Suprapubic skin (tissue), 4 donors: ENCODE data around the gene SLC51B. TPM values are rescaled to one million over a fixed set of nuclear protein-coding genes. Genes with fewer than 3 reads are reported as not detected.

Source experiments
- DNase-seq, 2 donors: peaks; one replicate each; pipeline ENCODE4 v3.0.0-alpha.2; 2019; ENCODE audit warnings: low spot score in 2 of 2
- H3K27ac ChIP-seq: fragments of 200-600 bp; sonication (generic); one replicate; pipeline ENCODE4 v1.5.1; 2019
- H3K27me3 ChIP-seq: fragments of 200-600 bp; sonication (generic); one replicate; pipeline ENCODE4 v1.5.1; 2019
- H3K36me3 ChIP-seq: fragments of 200-600 bp; sonication (generic); one replicate; pipeline ENCODE4 v1.5.1; 2019
- H3K4me1 ChIP-seq: fragments of 200-600 bp; sonication (generic); one replicate; pipeline ENCODE4 v1.5.1; 2019
- H3K4me3 ChIP-seq: fragments of 200-600 bp; sonication (generic); one replicate; pipeline ENCODE4 v1.5.1; 2019; ENCODE audit warnings: mild to moderate bottlenecking
- H3K9me3 ChIP-seq: fragments of 200-600 bp; sonication (generic); one replicate; pipeline ENCODE4 v1.5.1; 2019
- CTCF ChIP-seq, 2 donors: fragments of 200-600 bp in 1 of 2; fragments of 450-650 bp in 1 of 2; sonication (generic) in 1 of 2; IDR thresholded peaks; one replicate each; pipeline ENCODE4 v1.5.1; 2016 to 2019; ENCODE audit warnings: antibody characterized with exemption in 2 of 2, mild to moderate bottlenecking in 1 of 2, moderate library complexity in 1 of 2
- EP300 ChIP-seq: sonication (generic); formaldehyde crosslinking; IDR thresholded peaks from one replicate; pipeline ENCODE4 v1.6.1; 2017; ENCODE audit warnings: antibody characterized with exemption
- POLR2A ChIP-seq, 2 donors: fragments of 450-650 bp; IDR thresholded peaks; one replicate each; pipeline ENCODE4 v1.6.1; 2017; ENCODE audit warnings: antibody characterized with exemption in 2 of 2, mild to moderate bottlenecking in 2 of 2, moderate library complexity in 2 of 2
- POLR2AphosphoS5 ChIP-seq, 3 donors: sonication (generic); formaldehyde crosslinking; IDR thresholded peaks; one replicate each; pipeline ENCODE4 v1.6.1; 2017; ENCODE audit warnings: antibody characterized with exemption in 3 of 3
- WGBS: methylation state at CpG from one replicate; pipeline ENCODE4 v1.1.5; 2018; 5-methylcytosine and 5-hydroxymethylcytosine counted together
- total RNA-seq, 4 donors: library from RNA; depleted of rRNA; stranded (reverse); fragments of >200 nt; gene quantifications; one replicate each; pipeline ENCODE4 v1.1.0, GENCODE V29; 2016

Gene SLC51B
- total RNA-seq, 4 donors from 2014 or later = 0.60 TPM; not detected in 3

GRCh38 chr15:65055201-65055870, 10.1 kb downstream of the SLC51B start:
- TF ChIP-seq POLR2A (IDR thresholded peaks at IDR 0.05) (no peak), EP300 (no peak), CTCF (IDR thresholded peaks at IDR 0.05) (no peak), POLR2AphosphoS5 (IDR thresholded peaks at IDR 0.05) (no peak)
- H3K4me3 ChIP-seq = no peak overlapping the region
- WGBS = 48% methylated on average over 5 of the region's 6 CpGs
- H3K4me1 ChIP-seq = peaks cover 5% of the 10 kb centered on the region
- no peak for DNase-seq
- H3K27ac ChIP-seq = no peak overlapping the region
- peaks cover 2% of the 10 kb centered on the region for H3K36me3 ChIP-seq
- H3K27me3 ChIP-seq = no peaks in the 10 kb centered on the region
- H3K9me3 ChIP-seq = no peaks in the 10 kb centered on the region

- H3K36me3 ChIP-seq = peaks cover 2% of the 10 kb centered on the region
- H3K9me3 ChIP-seq = no peaks in the 10 kb centered on the region
- no peak overlapping the region for H3K4me3 ChIP-seq
- whole genome bisulfite sequencing = 80% methylated on average over 9 of the region's 9 CpGs
- H3K4me1 ChIP-seq = peaks cover 6% of the 10 kb centered on the region
- DNase-seq = no peak
- no peaks in the 10 kb centered on the region for H3K27me3 ChIP-seq
- TF ChIP-seq POLR2A (IDR thresholded peaks at IDR 0.05) (no peak), EP300 (no peak), CTCF (IDR thresholded peaks at IDR 0.05) (no peak), POLR2AphosphoS5 (IDR thresholded peaks at IDR 0.05) (no peak)
- H3K27ac ChIP-seq = no peak overlapping the region
Measured at GRCh38 chr15:65056106-65056505, 10.9 kb downstream of the SLC51B start.

GRCh38 chr15:65056868-65057548, 11.8 kb downstream of the SLC51B start:
- DNase-seq = peak in 1 of 2 donors; percentile 39
- H3K4me1 ChIP-seq = peaks cover 11% of the 10 kb centered on the region
- no peaks in the 10 kb centered on the region for H3K27me3 ChIP-seq
- H3K9me3 ChIP-seq = no peaks in the 10 kb centered on the region
- peaks cover 2% of the 10 kb centered on the region for H3K36me3 ChIP-seq
- WGBS = 76% methylated on average over 8 of the region's 8 CpGs
- no peak overlapping the region for H3K4me3 ChIP-seq
- TF ChIP-seq POLR2AphosphoS5 (IDR thresholded peaks at IDR 0.05) = no peak
- no peak for TF ChIP-seq EP300
- TF ChIP-seq CTCF (IDR thresholded peaks at IDR 0.05) = no peak
- no peak for TF ChIP-seq POLR2A (IDR thresholded peaks at IDR 0.05)
- H3K27ac ChIP-seq = no peak overlapping the region

GRCh38 chr15:65057549-65057940, 12.4 kb downstream of the SLC51B start:
- WGBS = 92% methylated on average over 8 of the region's 8 CpGs
- H3K9me3 ChIP-seq = no peaks in the 10 kb centered on the region
- no peaks in the 10 kb centered on the region for H3K27me3 ChIP-seq
- H3K4me3 ChIP-seq = no peak overlapping the region
- no peak for TF ChIP-seq POLR2A (IDR thresholded peaks at IDR 0.05)
- no peak for TF ChIP-seq EP300
- no peak for TF ChIP-seq POLR2AphosphoS5 (IDR thresholded peaks at IDR 0.05)
- H3K36me3 ChIP-seq = peaks cover 2% of the 10 kb centered on the region
- H3K27ac ChIP-seq = no peak overlapping the region
- peaks cover 13% of the 10 kb centered on the region for H3K4me1 ChIP-seq
- no peak for DNase-seq

- Histone ChIP-seq H3K36me3 (peaks cover 2% of the 10 kb centered on the region), H3K27me3 (no peaks in the 10 kb centered on the region), H3K4me3 (no peak overlapping the region), H3K9me3 (no peaks in the 10 kb centered on the region), H3K27ac (no peak overlapping the region), H3K4me1 (peaks cover 13% of the 10 kb centered on the region)
- WGBS = 88% methylated on average over 12 of the region's 16 CpGs
- TF ChIP-seq CTCF (IDR thresholded peaks at IDR 0.05) (no peak), EP300 (no peak), POLR2AphosphoS5 (IDR thresholded peaks at IDR 0.05) (no peak), POLR2A (IDR thresholded peaks at IDR 0.05) (no peak)
- peak in 1 of 2 donors; percentile 50 for DNase-seq
Measured at GRCh38 chr15:65058394-65059368, 13.5 kb downstream of the SLC51B start.
